IPS-18a (cell line): ENCODE results near the gene PVR.
"Not testable (repeated sequence)": the region's sequence is repeated elsewhere in the genome, so short reads cannot be mapped to it uniquely, and the experiment has no call there.

Experiments used
- H3K27ac ChIP-seq: one replicate; pipeline ENCODE4 v1.5.1; 2013; ENCODE audit warnings: low read length
- H3K27me3 ChIP-seq: one replicate; pipeline ENCODE4 v1.6.1; 2013; ENCODE audit warnings: mild to moderate bottlenecking, low read length; ENCODE audit not compliant: control insufficient read depth, insufficient read depth
- H3K36me3 ChIP-seq: one replicate; pipeline ENCODE4 v1.6.1; 2013; ENCODE audit warnings: low read depth, low read length; ENCODE audit not compliant: control insufficient read depth
- H3K4me1 ChIP-seq: one replicate; pipeline ENCODE4 v1.6.1; 2013; ENCODE audit warnings: low read depth, low read length; ENCODE audit not compliant: control insufficient read depth
- H3K4me3 ChIP-seq: one replicate; pipeline ENCODE4 v1.5.1; 2013; ENCODE audit warnings: low read length
- H3K9ac ChIP-seq: one replicate; pipeline ENCODE4 v1.6.1; 2013; ENCODE audit warnings: mild to moderate bottlenecking, low read length, moderate library complexity
- H3K9me3 ChIP-seq: one replicate; pipeline ENCODE4 v1.6.1; 2013; ENCODE audit warnings: low read depth, low read length; ENCODE audit not compliant: control insufficient read depth

The PVR gene

GRCh38 chr19:44621367-44621766, 22.3 kb upstream of the PVR start:
- Histone ChIP-seq H3K4me1 (no peaks in the 10 kb centered on the region), H3K9me3 (no peaks in the 10 kb centered on the region), H3K9ac (no peak overlapping the region), H3K36me3 (no peaks in the 10 kb centered on the region), H3K4me3 (no peak overlapping the region), H3K27me3 (no peaks in the 10 kb centered on the region), H3K27ac (no peak overlapping the region)

- H3K9me3 ChIP-seq, result no peaks in the 10 kb centered on the region
- H3K9ac ChIP-seq, result no peak overlapping the region
- no peak overlapping the region for H3K27ac ChIP-seq
- H3K4me1 ChIP-seq, result no peaks in the 10 kb centered on the region
- no peak overlapping the region for H3K4me3 ChIP-seq
- H3K27me3 ChIP-seq, result no peaks in the 10 kb centered on the region
- no peaks in the 10 kb centered on the region for H3K36me3 ChIP-seq
These were observed 20.6 kb upstream of the PVR start for GRCh38 chr19:44623080-44623479.

GRCh38 chr19:44623626-44624025, 20.1 kb upstream of the PVR start:
- Histone ChIP-seq H3K9me3 (no peaks in the 10 kb centered on the region), H3K27ac (no peak overlapping the region), H3K9ac (no peak overlapping the region), H3K4me1 (no peaks in the 10 kb centered on the region), H3K4me3 (no peak overlapping the region), H3K36me3 (no peaks in the 10 kb centered on the region), H3K27me3 (no peaks in the 10 kb centered on the region)

GRCh38 chr19:44624840-44625354, 18.8 kb upstream of the PVR start:
- H3K27ac ChIP-seq, result no peak overlapping the region
- H3K4me3 ChIP-seq, result no peak overlapping the region
- no peaks in the 10 kb centered on the region for H3K9me3 ChIP-seq
- no peaks in the 10 kb centered on the region for H3K36me3 ChIP-seq
- H3K27me3 ChIP-seq, result no peaks in the 10 kb centered on the region
- no peaks in the 10 kb centered on the region for H3K4me1 ChIP-seq
- H3K9ac ChIP-seq, result no peak overlapping the region

GRCh38 chr19:44625637-44626036, 18.1 kb upstream of the PVR start:
- not testable (repeated sequence) for H3K4me3 ChIP-seq, H3K36me3 ChIP-seq, H3K27me3 ChIP-seq, H3K9ac ChIP-seq, H3K27ac ChIP-seq, H3K4me1 ChIP-seq, H3K9me3 ChIP-seq

GRCh38 chr19:44626048-44626624, 17.6 kb upstream of the PVR start:
- H3K9me3 ChIP-seq, result no peaks in the 10 kb centered on the region
- H3K27ac ChIP-seq, result no peak overlapping the region
- H3K36me3 ChIP-seq, result no peaks in the 10 kb centered on the region
- H3K9ac ChIP-seq, result no peak overlapping the region
- no peaks in the 10 kb centered on the region for H3K4me1 ChIP-seq
- H3K27me3 ChIP-seq, result no peaks in the 10 kb centered on the region
- H3K4me3 ChIP-seq, result no peak overlapping the region

- H3K36me3 ChIP-seq, result no peaks in the 10 kb centered on the region
- no peak overlapping the region for H3K4me3 ChIP-seq
- no peaks in the 10 kb centered on the region for H3K27me3 ChIP-seq
- H3K9ac ChIP-seq, result no peak overlapping the region
- no peaks in the 10 kb centered on the region for H3K9me3 ChIP-seq
- no peaks in the 10 kb centered on the region for H3K4me1 ChIP-seq
- no peak overlapping the region for H3K27ac ChIP-seq
These were observed 16.1 kb upstream of the PVR start for GRCh38 chr19:44627631-44628030.

DNA sequence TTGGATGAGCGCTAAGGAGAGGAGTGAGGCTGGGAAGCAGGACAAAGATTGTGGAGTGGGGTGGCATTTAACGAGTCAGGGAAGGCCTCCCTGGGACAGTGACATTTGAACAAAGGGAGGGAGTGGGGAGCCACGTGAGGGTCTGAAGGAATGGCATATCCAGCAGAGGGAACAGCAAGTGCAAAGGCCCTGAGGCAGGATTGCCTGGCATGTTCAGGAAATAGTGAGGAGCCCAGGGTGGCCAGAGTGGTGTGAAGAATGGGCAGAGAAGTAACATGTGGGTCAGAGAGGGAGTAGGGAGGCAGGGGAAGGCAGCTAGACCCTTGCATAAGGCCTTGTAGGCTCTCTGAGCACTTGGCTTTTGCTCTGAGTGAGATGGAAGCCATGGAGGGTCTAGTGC, 14.9 kb upstream of the PVR start:
- H3K4me1 ChIP-seq, result peaks cover 7% of the 10 kb centered on the region
- H3K9me3 ChIP-seq, result no peaks in the 10 kb centered on the region
- no peak overlapping the region for H3K27ac ChIP-seq
- no peaks in the 10 kb centered on the region for H3K36me3 ChIP-seq
- H3K27me3 ChIP-seq, result no peaks in the 10 kb centered on the region
- H3K9ac ChIP-seq, result no peak overlapping the region
- no peak overlapping the region for H3K4me3 ChIP-seq

DNA sequence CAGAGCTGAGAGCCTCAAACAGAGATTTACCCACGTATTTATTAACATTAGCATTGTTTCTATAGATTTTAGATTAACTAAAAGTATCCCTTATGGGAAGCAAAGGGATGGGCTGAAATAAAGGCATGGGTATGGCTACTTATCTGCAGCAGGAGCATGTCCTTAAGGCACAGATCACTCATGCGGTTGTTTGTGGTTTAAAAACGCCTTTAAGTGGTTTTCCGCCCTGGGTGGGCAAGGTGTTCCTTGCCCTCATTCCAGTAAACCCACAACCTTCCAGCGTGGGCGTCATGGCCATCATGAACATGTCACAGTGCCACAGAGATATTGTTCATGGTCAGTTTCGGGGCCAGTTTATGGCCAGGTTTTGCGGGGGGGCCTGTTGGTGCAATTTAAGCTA, 12.1 kb upstream of the PVR start:
- not testable (repeated sequence) for H3K9me3 ChIP-seq, H3K27me3 ChIP-seq, H3K27ac ChIP-seq, H3K36me3 ChIP-seq, H3K4me1 ChIP-seq, H3K4me3 ChIP-seq, H3K9ac ChIP-seq

- not testable (repeated sequence) for H3K36me3 ChIP-seq, H3K9ac ChIP-seq, H3K4me1 ChIP-seq, H3K27ac ChIP-seq, H3K9me3 ChIP-seq, H3K4me3 ChIP-seq, H3K27me3 ChIP-seq
These were observed 9.7 kb upstream of the PVR start for GRCh38 chr19:44634058-44634457.

DNA sequence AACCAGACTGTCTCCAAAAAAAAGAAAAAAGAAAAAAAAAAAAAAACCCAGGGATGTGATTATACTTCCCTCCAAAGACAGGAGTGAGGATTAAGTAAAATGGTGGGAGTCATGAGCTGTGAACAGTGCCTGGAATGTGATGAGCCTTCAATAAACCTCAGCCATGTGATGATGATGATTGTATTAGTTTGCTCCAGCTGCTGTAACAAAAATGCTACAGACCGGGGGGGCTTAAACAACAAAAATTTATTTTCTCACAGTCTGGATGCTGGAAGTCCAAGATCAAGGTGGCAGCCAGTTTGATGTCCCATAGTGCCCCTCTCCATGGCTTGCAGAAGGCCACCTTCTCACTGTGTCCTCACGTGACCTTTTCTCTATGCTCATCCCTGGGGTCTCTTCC, 8.9 kb upstream of the PVR start:
- Histone ChIP-seq H3K27ac (no peak overlapping the region), H3K9me3 (no peaks in the 10 kb centered on the region)

GRCh38 chr19:44635581-44636438, 7.9 kb upstream of the PVR start:
- H3K27ac ChIP-seq, result no peak overlapping the region
- no peaks in the 10 kb centered on the region for H3K27me3 ChIP-seq
- H3K36me3 ChIP-seq, result no peaks in the 10 kb centered on the region
- H3K4me1 ChIP-seq, result peaks cover 7% of the 10 kb centered on the region
- H3K4me3 ChIP-seq, result no peak overlapping the region
- no peak overlapping the region for H3K9ac ChIP-seq
- no peaks in the 10 kb centered on the region for H3K9me3 ChIP-seq

More for the DNA sequence above, 8.9 kb upstream of the PVR start:
- no peaks in the 10 kb centered on the region for H3K27me3 ChIP-seq
- no peaks in the 10 kb centered on the region for H3K36me3 ChIP-seq
- no peak overlapping the region for H3K4me3 ChIP-seq
- H3K9ac ChIP-seq, result no peak overlapping the region
- peaks cover 7% of the 10 kb centered on the region for H3K4me1 ChIP-seq
